Caco-2 (cell line): ENCODE measurements around the gene EDRF1. TPM values are rescaled to one million over a fixed set of nuclear protein-coding genes. Genes with fewer than 3 reads are reported as not detected.

ENCODE experiments used
- BruUV-seq: library from RNA; stranded (reverse); fragments of 400-500 nt; replicated peaks from 2 replicates; lab custom pipeline; 2021; lab: Mats Ljungman, UMichigan
- CTCF ChIA-PET: fragments of 300-600 bp; sonication (Branson Sonifier 250); formaldehyde crosslinking; loops from one replicate; lab custom pipeline; 2022; ENCODE audit warnings: antibody characterized with exemption; lab: Charles Lee
- POLR2A ChIA-PET: fragments of 300-600 bp; sonication (Branson Sonifier 250); formaldehyde crosslinking; loops from one replicate; lab custom pipeline; 2022; ENCODE audit warnings: antibody characterized with exemption; lab: Charles Lee
- DNase-seq, 2 experiments: peaks; one replicate each; pipeline versions ENCODE4 v3.0.0 to v3.0.0-alpha.2; 2020 to 2022
- H3K27me3 ChIP-seq: replicated peaks from 2 replicates; pipeline ENCODE4 v1.6.0; 2011; ENCODE audit warnings: low read length; ENCODE audit not compliant: control insufficient read depth, insufficient read depth
- H3K36me3 ChIP-seq: 2 replicates; pipeline ENCODE4 v1.5.1; 2011; ENCODE audit warnings: low read length; ENCODE audit not compliant: control insufficient read depth, insufficient read depth
- H3K4me1 ChIP-seq: fragments of 250-450 bp; sonication (Bioruptor Pico); 2 replicates; pipeline ENCODE4 v1.5.1; 2020; ENCODE audit warnings: mild to moderate bottlenecking
- H3K4me3 ChIP-seq: 2 replicates; pipeline ENCODE4 v1.5.1; 2011; ENCODE audit warnings: low read depth, mild to moderate bottlenecking, control low read depth, low read length
- H3K9me3 ChIP-seq: fragments of 250-450 bp; sonication (Bioruptor Pico); 2 replicates; pipeline ENCODE4 v1.5.1; 2020; ENCODE audit warnings: mild to moderate bottlenecking, moderate library complexity
- H3K27ac Mint-ChIP-seq: one replicate; pipeline ENCODE4 v1.8.0; 2022; ENCODE audit warnings: mixed read lengths; ENCODE audit not compliant: unreplicated experiment
- H3K27me3 Mint-ChIP-seq: one replicate; pipeline ENCODE4 v1.8.0; 2022; ENCODE audit warnings: mixed read lengths; ENCODE audit not compliant: insufficient read depth, unreplicated experiment
- H3K36me3 Mint-ChIP-seq: one replicate; pipeline ENCODE4 v1.8.0; 2022; ENCODE audit warnings: mild to moderate bottlenecking, mixed read lengths; ENCODE audit not compliant: insufficient read depth, unreplicated experiment
- H3K4me1 Mint-ChIP-seq: one replicate; pipeline ENCODE4 v1.8.0; 2022; ENCODE audit warnings: low read depth, mixed read lengths; ENCODE audit not compliant: unreplicated experiment
- H3K4me3 Mint-ChIP-seq: one replicate; pipeline ENCODE4 v1.8.0; 2022; ENCODE audit warnings: mild to moderate bottlenecking, moderate library complexity, mixed read lengths; ENCODE audit not compliant: unreplicated experiment
- H3K9me3 Mint-ChIP-seq: one replicate; pipeline ENCODE4 v1.8.0; 2022; ENCODE audit warnings: mixed read lengths; ENCODE audit not compliant: unreplicated experiment
- intact Hi-C: fragments of 100-400 bp; cut with micrococcal nuclease; formaldehyde crosslinking; loops from one replicate; pipeline ENCODE4 v1.10.0; 2022; ENCODE audit not compliant: unreplicated experiment
- total RNA-seq: library from RNA; stranded (reverse); gene quantifications from 2 replicates; pipeline ENCODE4 v1.2.3, GENCODE V29; 2022
- TF ChIP-seq, protein P1 (sequence below), 2 experiments: fragments of 200-600 bp in 1 of 2; IDR thresholded peaks; 1 replicate in 1 of 2; 2 replicates in 1 of 2; pipeline versions ENCODE4 v1.5.1 to v1.8.0; 2011 to 2022; ENCODE audit warnings: antibody characterized with exemption in 1 of 2, control low read depth in 1 of 2, inconsistent platforms in 1 of 2, low read depth in 1 of 2, low read length in 1 of 2, mild to moderate bottlenecking in 1 of 2, moderate library complexity in 1 of 2; ENCODE audit not compliant: insufficient read depth in 1 of 2, severe bottlenecking in 1 of 2, unreplicated experiment in 1 of 2

The EDRF1 gene
- total RNA-seq, 1 experiment from 2014 or later = 40.9 TPM

DNA sequence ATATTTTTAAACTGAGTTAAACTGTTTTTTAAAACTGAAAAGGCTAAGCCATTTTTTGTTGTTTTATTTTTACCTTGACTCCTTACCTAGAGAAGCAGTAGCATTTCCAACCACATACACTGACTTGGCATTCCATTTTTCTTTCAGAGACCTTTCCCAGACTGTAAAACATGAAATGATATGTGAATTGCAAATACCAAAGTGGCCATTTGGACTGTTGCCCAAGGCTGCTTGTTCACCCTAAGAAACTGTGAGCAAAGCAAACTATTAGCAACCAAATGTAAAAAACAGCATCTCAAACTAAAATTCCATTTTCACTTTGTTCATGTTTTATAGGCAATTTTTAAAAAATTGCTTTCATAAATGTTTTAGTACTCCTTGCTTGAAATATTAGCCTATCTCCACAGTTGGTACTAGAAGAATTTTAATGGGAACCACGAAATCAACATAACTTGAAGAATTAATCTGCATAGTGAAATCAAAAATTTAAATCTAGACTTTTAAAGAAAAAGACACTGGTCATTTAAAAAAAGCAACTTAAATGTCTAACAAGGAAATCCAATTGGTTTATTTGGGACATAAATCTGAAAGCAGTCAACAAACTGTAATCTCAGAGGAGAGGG, 92.7 kb downstream of the EDRF1 start:
- H3K36me3 Mint-ChIP-seq = peaks cover 4% of the 10 kb centered on the region
- CTCF ChIA-PET = no interaction called here
- no peaks in the 10 kb centered on the region for H3K4me1 Mint-ChIP-seq
- TF ChIP-seq, protein P1, sequence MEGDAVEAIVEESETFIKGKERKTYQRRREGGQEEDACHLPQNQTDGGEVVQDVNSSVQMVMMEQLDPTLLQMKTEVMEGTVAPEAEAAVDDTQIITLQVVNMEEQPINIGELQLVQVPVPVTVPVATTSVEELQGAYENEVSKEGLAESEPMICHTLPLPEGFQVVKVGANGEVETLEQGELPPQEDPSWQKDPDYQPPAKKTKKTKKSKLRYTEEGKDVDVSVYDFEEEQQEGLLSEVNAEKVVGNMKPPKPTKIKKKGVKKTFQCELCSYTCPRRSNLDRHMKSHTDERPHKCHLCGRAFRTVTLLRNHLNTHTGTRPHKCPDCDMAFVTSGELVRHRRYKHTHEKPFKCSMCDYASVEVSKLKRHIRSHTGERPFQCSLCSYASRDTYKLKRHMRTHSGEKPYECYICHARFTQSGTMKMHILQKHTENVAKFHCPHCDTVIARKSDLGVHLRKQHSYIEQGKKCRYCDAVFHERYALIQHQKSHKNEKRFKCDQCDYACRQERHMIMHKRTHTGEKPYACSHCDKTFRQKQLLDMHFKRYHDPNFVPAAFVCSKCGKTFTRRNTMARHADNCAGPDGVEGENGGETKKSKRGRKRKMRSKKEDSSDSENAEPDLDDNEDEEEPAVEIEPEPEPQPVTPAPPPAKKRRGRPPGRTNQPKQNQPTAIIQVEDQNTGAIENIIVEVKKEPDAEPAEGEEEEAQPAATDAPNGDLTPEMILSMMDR (IDR thresholded peaks at IDR 0.05; ENCODE audit: insufficient read depth in 1 of 2, low read depth in 1 of 2, low read length in 1 of 2, severe bottlenecking in 1 of 2, unreplicated experiment in 1 of 2) = no peak
- BruUV-seq = no TSS peak
- Histone ChIP-seq H3K9me3 (no peaks in the 10 kb centered on the region), H3K36me3 (peaks cover 2% of the 10 kb centered on the region; the same call in 1 of the 2 replicates), H3K27me3 (no peaks in the 10 kb centered on the region), H3K4me1 (no peaks in the 10 kb centered on the region), H3K4me3 (no peak overlapping the region)
- H3K4me3 Mint-ChIP-seq = no peak overlapping the region
- no peaks in the 10 kb centered on the region for H3K9me3 Mint-ChIP-seq
- POLR2A ChIA-PET = no interaction called here
- intact Hi-C loops = no loop called here
- H3K27me3 Mint-ChIP-seq = no peaks in the 10 kb centered on the region
- DNase-seq = no peak
- H3K27ac Mint-ChIP-seq = no peak overlapping the region

Other genes with a start within 250 kb of the EDRF1 start
- not detected in 2 replicates for gene TEX36, start 36.5 kb upstream of the EDRF1 start, total RNA-seq
- not detected in 2 replicates for gene MMP21, start 56.1 kb downstream of the EDRF1 start, total RNA-seq
- 53.2 and 53.4 TPM in 2 replicates for gene UROS, start 103.5 kb downstream of the EDRF1 start, total RNA-seq
- gene BCCIP, start 103.8 kb downstream of the EDRF1 start, total RNA-seq = 87.3 and 91.2 TPM in 2 replicates
- gene DHX32, start 161.6 kb downstream of the EDRF1 start, total RNA-seq = 24.8 and 25.0 TPM in 2 replicates
- 0.49 and 0.73 TPM in 2 replicates for gene FANK1, start 176.9 kb downstream of the EDRF1 start, total RNA-seq